H1 (cell line): Measurements from ENCODE around the gene GNAI1. TPM values are rescaled to one million over a fixed set of nuclear protein-coding genes. Genes with fewer than 3 reads are reported as not detected.

Experiments used
- CTCF ChIA-PET: fragments of 300-600 bp; sonication (Branson Sonifier 250); formaldehyde crosslinking; loops from one replicate; lab custom pipeline; 2021; ENCODE audit not compliant: partially characterized antibody; lab: Charles Lee
- POLR2A ChIA-PET: fragments of 300-600 bp; sonication (Branson Sonifier 250); formaldehyde crosslinking; loops from one replicate; lab custom pipeline; 2021; ENCODE audit warnings: inconsistent platforms; ENCODE audit not compliant: partially characterized antibody; lab: Charles Lee
- DNase-seq, 2 experiments: peaks; one replicate each; pipeline versions ENCODE4 v3.0.0 to v3.0.0-alpha.2; 2010 to 2022; ENCODE audit warnings: low spot score in 2 of 2, low read depth in 1 of 2, mixed read lengths in 1 of 2
- FAIRE-seq: peaks from 2 replicates; lab custom pipeline; 2011; peaks lifted over from hg19 to GRCh38; lab: Jason Lieb, UNC
- H2AFZ ChIP-seq: 2 replicates; pipeline ENCODE4 v1.8.1; 2012; ENCODE audit warnings: low read length, inconsistent platforms
- H2AK5ac ChIP-seq: 2 replicates; pipeline ENCODE4 v1.6.1; 2013; ENCODE audit warnings: low read depth, low read length
- H2BK120ac ChIP-seq: replicated peaks from 2 replicates; pipeline ENCODE3; 2013; ENCODE audit warnings: low read depth, low read length, inconsistent platforms
- H2BK12ac ChIP-seq: 2 replicates; pipeline ENCODE4 v1.6.1; 2013; ENCODE audit warnings: low read depth, low read length
- H2BK15ac ChIP-seq: 2 replicates; pipeline ENCODE4 v1.6.1; 2013; ENCODE audit warnings: low read length
- H2BK20ac ChIP-seq: 2 replicates; pipeline ENCODE4 v1.6.1; 2013; ENCODE audit warnings: low read length
- H2BK5ac ChIP-seq: 2 replicates; pipeline ENCODE4 v1.6.1; 2013; ENCODE audit warnings: low read depth, low read length
- H3K14ac ChIP-seq: 2 replicates; pipeline ENCODE4 v1.6.1; 2013; ENCODE audit warnings: inconsistent platforms; ENCODE audit not compliant: insufficient read length
- H3K18ac ChIP-seq: 2 replicates; pipeline ENCODE4 v1.6.1; 2013; ENCODE audit warnings: low read length; ENCODE audit errors: extremely low read depth
- H3K23ac ChIP-seq: 2 replicates; pipeline ENCODE4 v1.6.1; 2013; ENCODE audit warnings: inconsistent platforms; ENCODE audit not compliant: insufficient read length
- H3K23me2 ChIP-seq: 2 replicates; pipeline ENCODE4 v1.6.1; 2013; ENCODE audit warnings: low read depth, low read length
- H3K27ac ChIP-seq: 2 replicates; pipeline ENCODE4 v1.6.1; 2011; ENCODE audit warnings: low read depth, low read length, inconsistent platforms
- H3K27me3 ChIP-seq, 4 experiments: replicated peaks in 1 of 4; 1 replicate in 1 of 4; 2 replicates in 3 of 4; pipeline versions ENCODE4 v1.6.1 to v1.8.1; 2011 to 2013; ENCODE audit warnings: low read length in 3 of 4, mild to moderate bottlenecking in 3 of 4, inconsistent platforms in 2 of 4, mixed read lengths in 2 of 4, moderate library complexity in 1 of 4; ENCODE audit not compliant: control insufficient read depth in 3 of 4, insufficient read depth in 3 of 4; ENCODE audit errors: extremely low read depth in 1 of 4
- H3K36me3 ChIP-seq, 4 experiments: 2 replicates each; pipeline versions ENCODE4 v1.6.1 to v1.8.1; 2011 to 2013; ENCODE audit warnings: mild to moderate bottlenecking in 4 of 4, low read length in 3 of 4, moderate library complexity in 2 of 4, control low read depth in 1 of 4, inconsistent platforms in 1 of 4; ENCODE audit not compliant: insufficient read depth in 4 of 4, control insufficient read depth in 2 of 4
- H3K4ac ChIP-seq: replicated peaks from 2 replicates; pipeline ENCODE3; 2013; ENCODE audit warnings: low read length, low read depth, mixed read lengths, inconsistent platforms; ENCODE audit not compliant: insufficient read length
- H3K4me1 ChIP-seq, 4 experiments: replicated peaks in 1 of 4; 1 replicate in 1 of 4; 2 replicates in 3 of 4; pipeline versions ENCODE4 v1.6.1 to v1.8.1; 2011 to 2013; ENCODE audit warnings: low read length in 3 of 4, inconsistent platforms in 2 of 4, mixed read lengths in 1 of 4; ENCODE audit not compliant: insufficient read depth in 4 of 4, control insufficient read depth in 3 of 4
- H3K4me2 ChIP-seq, 2 experiments: 2 replicates each; pipeline versions ENCODE4 v1.6.1 to v1.8.1; 2011 to 2013; ENCODE audit warnings: low read depth in 2 of 2, low read length in 2 of 2, control low read depth in 1 of 2, inconsistent platforms in 1 of 2, mild to moderate bottlenecking in 1 of 2; ENCODE audit not compliant: insufficient read depth in 1 of 2
- H3K4me3 ChIP-seq, 4 experiments: fragments of 200-600, 300-600 bp in 1 of 4; sonication (generic), shearing (Covaris generic), sonication (Bioruptor Twin) in 1 of 4; 2 replicates each; pipeline versions ENCODE4 v1.5.1 to v1.8.1; 2011 to 2016; ENCODE audit warnings: low read length in 4 of 4, low read depth in 3 of 4, control low read depth in 2 of 4, inconsistent platforms in 2 of 4, mild to moderate bottlenecking in 2 of 4, mixed read lengths in 1 of 4, moderate library complexity in 1 of 4; ENCODE audit not compliant: insufficient read depth in 2 of 4; ENCODE audit errors: extremely low read depth in 1 of 4
- H3K56ac ChIP-seq: replicated peaks from 2 replicates; pipeline ENCODE3; 2013; ENCODE audit warnings: low read depth, mild to moderate bottlenecking, mixed read lengths, low read length, inconsistent platforms; ENCODE audit not compliant: insufficient read length
- H3K79me1 ChIP-seq: 2 replicates; pipeline ENCODE4 v1.6.1; 2013; ENCODE audit warnings: low read depth, low read length, control low read depth
- H3K79me2 ChIP-seq, 2 experiments: 2 replicates each; pipeline versions ENCODE4 v1.6.1 to v1.8.1; 2012 to 2013; ENCODE audit warnings: low read length in 2 of 2, mild to moderate bottlenecking in 2 of 2, inconsistent platforms in 1 of 2; ENCODE audit not compliant: insufficient read depth in 2 of 2, control insufficient read depth in 1 of 2
- H3K9ac ChIP-seq, 4 experiments: replicated peaks in 1 of 4; 1 replicate in 1 of 4; 2 replicates in 3 of 4; pipeline versions ENCODE4 v1.6.1 to v1.8.1; 2011 to 2013; ENCODE audit warnings: low read depth in 3 of 4, low read length in 3 of 4, control low read depth in 2 of 4, mild to moderate bottlenecking in 2 of 4, moderate library complexity in 2 of 4, inconsistent platforms in 1 of 4; ENCODE audit errors: extremely low read depth in 1 of 4
- H3K9me3 ChIP-seq, 2 experiments: 2 replicates each; pipeline versions ENCODE4 v1.6.1 to v1.8.1; 2012 to 2013; ENCODE audit warnings: mild to moderate bottlenecking in 2 of 2, moderate library complexity in 2 of 2, control low read depth in 1 of 2, inconsistent platforms in 1 of 2, low read depth in 1 of 2, low read length in 1 of 2, mixed read lengths in 1 of 2; ENCODE audit not compliant: insufficient read depth in 2 of 2
- H4K20me1 ChIP-seq, 2 experiments: replicated peaks in 1 of 2; 2 replicates each; pipeline versions ENCODE3 to v1.8.1; 2011 to 2013; ENCODE audit warnings: inconsistent platforms in 2 of 2, low read length in 2 of 2, mild to moderate bottlenecking in 1 of 2; ENCODE audit not compliant: insufficient read depth in 2 of 2, control insufficient read depth in 1 of 2
- H4K5ac ChIP-seq: 2 replicates; pipeline ENCODE4 v1.6.1; 2013; ENCODE audit warnings: low read length, low read depth, mixed read lengths, inconsistent platforms; ENCODE audit not compliant: insufficient read length
- H4K8ac ChIP-seq: 2 replicates; pipeline ENCODE4 v1.8.0; 2013; ENCODE audit warnings: mild to moderate bottlenecking, moderate library complexity, low read length, inconsistent platforms; ENCODE audit not compliant: insufficient read depth; ENCODE audit errors: extremely low read depth
- H4K91ac ChIP-seq: replicated peaks from 2 replicates; pipeline ENCODE3; 2013; ENCODE audit warnings: low read length, mixed read lengths, inconsistent platforms; ENCODE audit not compliant: insufficient read length
- POLR2AphosphoS5 ChIP-seq: IDR thresholded peaks from 2 replicates; pipeline ENCODE4 v1.6.1; 2011; ENCODE audit warnings: low read depth, low read length
- WGBS, 2 experiments: shearing (Covaris generic) in 1 of 2; methylation state at CpG; one replicate each; pipeline versions ENCODE4 v1.1.6 to v1.1.7; 2013 to 2015; ENCODE audit warnings: low lambda C conversion rate in 2 of 2, mixed read lengths in 2 of 2, inconsistent platforms in 1 of 2, low coverage in 1 of 2, missing lambda C conversion rate in 1 of 2; ENCODE audit not compliant: insufficient replicate concordance in 2 of 2, insufficient coverage in 1 of 2, insufficient read length in 1 of 2; ENCODE audit errors: extremely low coverage in 1 of 2, missing lambda C conversion rate in 1 of 2; 5-methylcytosine and 5-hydroxymethylcytosine counted together
- polyA plus RNA-seq, 7 experiments: library from polyadenylated mRNA; depleted of rRNA in 3 of 7; stranded (reverse) in 5 of 7; unstranded in 2 of 7; fragments of >200 nt in 5 of 7; fragments of 200-250 nt in 2 of 7; gene quantifications; 1 replicate in 5 of 7; 2 replicates in 1 of 7; 4 replicates in 1 of 7; pipeline versions ENCODE4 v1.2.1 to v1.2.3, GENCODE V29; 2011 to 2013; ENCODE audit warnings: missing spikeins in 2 of 7, mixed read lengths in 2 of 7
- total RNA-seq: library from RNA; stranded (reverse); fragmentation: NEBNext Ultra II Directional; extraction: Animal tissue kit (Norgen Biotek cat#: 25700); gene quantifications from 2 replicates; pipeline ENCODE4 v1.2.1, GENCODE V29; 2021

GNAI1 gene
- total and polyA plus RNA-seq, 2 of the 8 experiments (the other 6 are each of a cell fraction or from before 2014, with no cell fraction given) = 8.0 to 29.5 TPM

- no peak overlapping the region for H3K14ac ChIP-seq
- no peak overlapping the region for H2BK12ac ChIP-seq
- no peak overlapping the region for H3K4ac ChIP-seq
- H2AK5ac ChIP-seq = no peak overlapping the region
- no peak overlapping the region for H3K27ac ChIP-seq
- no peaks in the 10 kb centered on the region for H3K79me1 ChIP-seq
- no peaks in the 10 kb centered on the region for H3K27me3 ChIP-seq
- DNase-seq (no peak), FAIRE-seq (no peak)
- no peak overlapping the region for H2BK15ac ChIP-seq
- no peak overlapping the region for H2BK120ac ChIP-seq
- no peak overlapping the region for H3K18ac ChIP-seq
- TF ChIP-seq POLR2AphosphoS5 = no peak
- no peak overlapping the region for H4K5ac ChIP-seq
- 88% methylated on average over 1 of the region's 1 CpG; no CpG with 5 or more reads in 1 of the 2 experiments for WGBS, 2 experiments
- H3K23me2 ChIP-seq = no peaks in the 10 kb centered on the region
- H3K23ac ChIP-seq = no peak overlapping the region
- no peak overlapping the region for H2BK20ac ChIP-seq
- no peak overlapping the region for H3K4me3 ChIP-seq
- no peaks in the 10 kb centered on the region for H4K20me1 ChIP-seq
- ChIA-PET CTCF (no interaction called here), POLR2A (no interaction called here)
- no peak overlapping the region for H3K9ac ChIP-seq
- no peak overlapping the region for H4K91ac ChIP-seq
- no peaks in the 10 kb centered on the region for H3K4me1 ChIP-seq
- H2BK5ac ChIP-seq = no peak overlapping the region
- H3K36me3 ChIP-seq = peaks cover 0 to 26% (median 2%) of the 10 kb centered on the region in 4 experiments; a peak in 2 of 8 replicates
- no peak overlapping the region for H3K4me2 ChIP-seq
- H2AFZ ChIP-seq = no peak overlapping the region
- H4K8ac ChIP-seq = no peak overlapping the region
- no peak overlapping the region for H3K56ac ChIP-seq
- H3K9me3 ChIP-seq = no peaks in the 10 kb centered on the region
- H3K79me2 ChIP-seq = no peaks in the 10 kb centered on the region
Measured at GRCh38 chr7:80204919-80205318, 70.3 kb downstream of the GNAI1 start.
